Activated T-helper 17 cell treated with anti-CD3 and anti-CD28 coated beads, Interleukin-2, amount 50 U/mL, for 72 hours (primary cell): ENCODE measurements around the gene ZNF48. TPM values are rescaled to one million over a fixed set of nuclear protein-coding genes. Genes with fewer than 3 reads are reported as not detected.
A peak's percentile ranks its signal among the peaks of the same experiment; 100 is the strongest.

Source experiments
- ATAC-seq: fragments of 150-1000 bp; cut with Tn5 transposase; replicated peaks from 2 replicates; pipeline ENCODE4 v1.10.0; 2021; ENCODE audit warnings: mild to moderate bottlenecking, moderate library complexity
- H3K27ac Mint-ChIP-seq: one replicate; pipeline ENCODE4 v1.8.0; 2022; ENCODE audit warnings: mixed read lengths
- H3K27me3 Mint-ChIP-seq: one replicate; pipeline ENCODE4 v1.8.0; 2022; ENCODE audit warnings: mixed read lengths
- H3K36me3 Mint-ChIP-seq: one replicate; pipeline ENCODE4 v1.8.0; 2022; ENCODE audit warnings: low read depth, mild to moderate bottlenecking, mixed read lengths
- H3K4me1 Mint-ChIP-seq: one replicate; pipeline ENCODE4 v1.8.0; 2022; ENCODE audit warnings: mixed read lengths
- H3K4me3 Mint-ChIP-seq: one replicate; pipeline ENCODE4 v1.8.0; 2022; ENCODE audit warnings: mild to moderate bottlenecking, mixed read lengths
- H3K9me3 Mint-ChIP-seq: one replicate; pipeline ENCODE4 v1.8.0; 2022; ENCODE audit warnings: mixed read lengths
- total RNA-seq, 2 donors: library from RNA; stranded (reverse); gene quantifications; one replicate each; pipeline ENCODE4 v1.2.3, GENCODE V29; 2022

ZNF48 gene
- total RNA-seq, 2 donors from 2014 or later = 10.2 to 10.5 TPM

GRCh38 chr16:30355954-30356308 lies 39.3 kb upstream of the ZNF48 start:
- Mint-ChIP-seq H3K27ac (peak overlapping the region; percentile 98), H3K27me3 (no peaks in the 10 kb centered on the region), H3K4me1 (peaks cover 24% of the 10 kb centered on the region), H3K4me3 (peak overlapping the region; percentile 93), H3K9me3 (no peaks in the 10 kb centered on the region), H3K36me3 (peaks cover 87% of the 10 kb centered on the region)
- ATAC-seq = no peak

- Mint-ChIP-seq H3K4me1 (peaks cover 18% of the 10 kb centered on the region), H3K4me3 (peak overlapping the region; percentile 93), H3K9me3 (no peaks in the 10 kb centered on the region), H3K27me3 (no peaks in the 10 kb centered on the region), H3K36me3 (peaks cover 87% of the 10 kb centered on the region), H3K27ac (peak overlapping the region; percentile 98)
- no peak for ATAC-seq
These were observed 38.7 kb upstream of the ZNF48 start for GRCh38 chr16:30356401-30357084.

GRCh38 chr16:30357085-30357714 lies 38.0 kb upstream of the ZNF48 start:
- Mint-ChIP-seq H3K4me1 (peaks cover 18% of the 10 kb centered on the region), H3K4me3 (no peak overlapping the region), H3K27ac (peak overlapping the region; percentile 98), H3K36me3 (peaks cover 87% of the 10 kb centered on the region), H3K27me3 (no peaks in the 10 kb centered on the region), H3K9me3 (no peaks in the 10 kb centered on the region)
- ATAC-seq = no peak

- ATAC-seq = no peak
- no peak overlapping the region for H3K27ac Mint-ChIP-seq
- H3K36me3 Mint-ChIP-seq = peaks cover 87% of the 10 kb centered on the region
- H3K27me3 Mint-ChIP-seq = no peaks in the 10 kb centered on the region
- H3K4me1 Mint-ChIP-seq = peaks cover 23% of the 10 kb centered on the region
- no peak overlapping the region for H3K4me3 Mint-ChIP-seq
- H3K9me3 Mint-ChIP-seq = no peaks in the 10 kb centered on the region
These were observed 37.3 kb upstream of the ZNF48 start for GRCh38 chr16:30357715-30358576.

- Mint-ChIP-seq H3K36me3 (peaks cover 87% of the 10 kb centered on the region), H3K27ac (no peak overlapping the region), H3K4me3 (no peak overlapping the region), H3K27me3 (no peaks in the 10 kb centered on the region), H3K4me1 (peaks cover 28% of the 10 kb centered on the region), H3K9me3 (no peaks in the 10 kb centered on the region)
- no peak for ATAC-seq
These were observed 36.7 kb upstream of the ZNF48 start for GRCh38 chr16:30358577-30358936.

DNA sequence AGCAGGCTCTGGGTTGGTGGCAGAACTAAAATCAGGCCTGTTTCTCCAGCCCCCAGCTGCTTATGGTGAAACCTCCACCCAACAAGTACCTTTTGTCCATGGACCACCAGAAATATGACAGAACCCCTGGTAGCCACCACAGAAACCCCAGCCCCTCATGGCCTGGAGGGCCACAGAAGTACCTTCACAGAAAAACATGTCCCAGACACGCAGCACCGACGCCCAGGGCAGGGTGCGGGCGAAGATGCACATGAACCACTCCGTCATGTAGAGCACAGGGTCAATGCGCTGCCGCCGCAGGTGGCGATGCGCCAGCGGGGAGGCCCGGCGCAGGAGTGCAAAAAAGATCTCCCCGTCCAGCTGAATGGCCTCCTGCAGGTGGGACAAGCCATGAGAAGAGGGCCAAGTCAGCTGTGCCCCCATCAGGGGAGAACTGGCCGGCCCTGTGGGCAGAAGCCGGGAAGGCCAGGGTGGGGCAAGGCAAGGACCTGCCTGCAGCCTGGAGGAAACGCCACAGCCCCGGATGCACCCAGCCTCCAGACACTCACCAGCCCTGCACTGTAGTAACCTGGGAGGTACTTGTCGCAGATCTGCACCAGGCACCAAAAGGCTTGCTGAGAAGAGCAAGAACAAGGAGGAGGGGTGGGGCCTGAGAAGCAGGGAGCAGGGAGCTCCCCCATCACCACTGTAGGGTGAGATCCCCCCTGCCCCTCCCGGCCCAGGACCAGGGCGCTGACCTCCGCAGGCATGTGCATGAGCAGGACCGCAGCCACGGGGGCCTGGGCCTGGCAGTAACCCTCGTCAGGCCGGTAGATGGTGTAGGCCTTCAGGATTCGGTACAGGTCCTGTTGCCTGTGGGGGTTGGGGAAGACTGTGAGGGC lies 36.0 kb upstream of the ZNF48 start:
- Mint-ChIP-seq H3K27ac (no peak overlapping the region), H3K4me1 (peaks cover 27% of the 10 kb centered on the region), H3K36me3 (peaks cover 87% of the 10 kb centered on the region), H3K27me3 (no peaks in the 10 kb centered on the region), H3K4me3 (no peak overlapping the region), H3K9me3 (no peaks in the 10 kb centered on the region)
- no peak for ATAC-seq

DNA sequence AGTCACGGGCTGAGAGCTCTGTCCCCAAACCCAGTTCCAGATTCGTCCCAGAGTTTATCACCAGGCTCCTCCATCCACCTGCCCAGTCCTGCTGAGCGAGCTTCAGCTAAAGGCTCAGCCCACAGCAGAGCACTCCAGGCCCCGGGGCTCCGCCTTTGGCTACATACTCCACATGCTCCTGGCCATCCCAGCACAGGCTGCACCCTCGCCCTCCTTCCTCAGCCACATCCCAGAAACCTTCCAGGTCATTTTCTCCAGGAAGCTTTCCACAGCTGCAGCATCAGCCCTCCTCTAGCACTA lies 35.4 kb upstream of the ZNF48 start:
- Mint-ChIP-seq H3K9me3 (no peaks in the 10 kb centered on the region), H3K4me3 (no peak overlapping the region), H3K27me3 (no peaks in the 10 kb centered on the region), H3K27ac (peak overlapping the region; percentile 57), H3K36me3 (peaks cover 87% of the 10 kb centered on the region), H3K4me1 (peaks cover 23% of the 10 kb centered on the region)
- no peak for ATAC-seq

- peaks cover 28% of the 10 kb centered on the region for H3K4me1 Mint-ChIP-seq
- no peak for ATAC-seq
- H3K4me3 Mint-ChIP-seq = no peak overlapping the region
- H3K27ac Mint-ChIP-seq = no peak overlapping the region
- H3K9me3 Mint-ChIP-seq = no peaks in the 10 kb centered on the region
- peaks cover 89% of the 10 kb centered on the region for H3K36me3 Mint-ChIP-seq
- H3K27me3 Mint-ChIP-seq = no peaks in the 10 kb centered on the region
These were observed 34.0 kb upstream of the ZNF48 start for GRCh38 chr16:30361180-30361579.

DNA sequence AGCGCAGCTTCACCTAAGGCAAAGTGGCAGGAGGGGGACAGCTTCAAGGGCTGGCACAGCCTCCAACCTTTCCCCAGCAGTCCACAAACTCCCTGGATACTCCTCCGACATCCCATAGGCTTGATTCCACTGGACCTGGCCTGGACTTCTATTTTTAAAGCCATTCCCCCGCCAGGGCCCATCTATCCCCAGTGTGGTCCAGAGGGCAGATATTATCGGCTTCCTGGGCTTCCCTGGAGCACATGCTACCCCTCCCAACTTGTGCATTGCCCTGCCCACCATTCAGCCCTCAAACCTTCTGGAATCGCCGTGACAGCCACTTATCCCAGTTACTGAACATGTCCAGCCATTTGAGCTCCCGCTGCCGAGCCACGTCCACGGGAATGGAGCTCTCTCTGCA lies 30.0 kb upstream of the ZNF48 start:
- Mint-ChIP-seq H3K27me3 (no peaks in the 10 kb centered on the region), H3K9me3 (no peaks in the 10 kb centered on the region), H3K36me3 (peaks cover 91% of the 10 kb centered on the region), H3K4me3 (no peak overlapping the region), H3K27ac (peak overlapping the region; percentile 76), H3K4me1 (peaks cover 39% of the 10 kb centered on the region)
- ATAC-seq = no peak

GRCh38 chr16:30366511-30366910 lies 28.7 kb upstream of the ZNF48 start:
- peak overlapping the region; percentile 82 for H3K27ac Mint-ChIP-seq

GRCh38 chr16:30367349-30368009 lies 27.7 kb upstream of the ZNF48 start:
- H3K27ac Mint-ChIP-seq = peak overlapping the region; percentile 82
- H3K36me3 Mint-ChIP-seq = peaks cover 75% of the 10 kb centered on the region
- no peaks in the 10 kb centered on the region for H3K9me3 Mint-ChIP-seq
- H3K4me3 Mint-ChIP-seq = peak overlapping the region; percentile 88
- ATAC-seq = no peak
- peaks cover 47% of the 10 kb centered on the region for H3K4me1 Mint-ChIP-seq
- no peaks in the 10 kb centered on the region for H3K27me3 Mint-ChIP-seq

More at GRCh38 chr16:30366511-30366910, 28.7 kb upstream of the ZNF48 start:
- no peak for ATAC-seq
- Mint-ChIP-seq H3K27me3 (no peaks in the 10 kb centered on the region), H3K4me1 (peaks cover 44% of the 10 kb centered on the region), H3K9me3 (no peaks in the 10 kb centered on the region), H3K4me3 (peak overlapping the region; percentile 88), H3K36me3 (peaks cover 84% of the 10 kb centered on the region)

DNA sequence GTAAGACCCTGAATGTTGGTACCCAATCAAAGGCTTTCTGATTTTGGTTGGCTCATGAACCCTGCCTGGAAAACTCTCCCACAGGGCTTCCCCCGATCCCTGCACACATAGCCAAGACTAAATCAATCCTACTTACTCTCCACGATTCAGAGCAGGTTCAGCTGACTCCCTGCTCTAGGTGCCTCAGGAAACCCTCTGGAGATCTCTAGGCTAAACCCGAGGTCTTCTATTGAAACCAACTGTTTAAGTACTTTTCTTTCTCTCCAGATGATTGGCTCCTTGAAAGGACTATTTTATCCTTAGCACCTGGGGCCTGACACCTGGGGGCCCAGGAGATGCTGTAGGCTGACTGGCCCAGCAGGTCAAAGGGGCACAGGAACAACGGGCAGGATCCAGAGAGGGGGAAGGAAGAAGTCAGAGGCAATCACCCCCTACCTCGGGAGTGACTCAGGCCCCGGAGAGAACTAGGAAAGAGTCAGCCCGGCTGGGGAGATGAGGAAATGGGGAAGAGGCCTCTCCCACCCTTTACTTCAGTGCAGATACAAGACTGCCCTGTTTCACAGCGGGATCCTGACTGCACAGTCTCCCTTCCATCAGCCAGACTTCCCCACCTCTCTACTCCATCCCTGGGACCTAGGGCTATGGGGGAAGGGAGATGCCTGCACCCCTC lies 27.0 kb upstream of the ZNF48 start:
- H3K27me3 Mint-ChIP-seq = no peaks in the 10 kb centered on the region
- H3K27ac Mint-ChIP-seq = peak overlapping the region; percentile 82
- H3K4me1 Mint-ChIP-seq = peaks cover 42% of the 10 kb centered on the region
- no peak for ATAC-seq
- H3K4me3 Mint-ChIP-seq = peak overlapping the region; percentile 88
- peaks cover 67% of the 10 kb centered on the region for H3K36me3 Mint-ChIP-seq
- H3K9me3 Mint-ChIP-seq = no peaks in the 10 kb centered on the region

- Mint-ChIP-seq H3K36me3 (peaks cover 62% of the 10 kb centered on the region), H3K27me3 (no peaks in the 10 kb centered on the region), H3K4me1 (peaks cover 41% of the 10 kb centered on the region), H3K4me3 (peak overlapping the region; percentile 88), H3K9me3 (no peaks in the 10 kb centered on the region), H3K27ac (peak overlapping the region; percentile 82)
- no peak for ATAC-seq
These were observed 26.5 kb upstream of the ZNF48 start for GRCh38 chr16:30368792-30369090.
